Astrocyte of the cerebellum (primary cell): ENCODE results near the gene CCNB2.

Experiments used
- DNase-seq: peaks from one replicate; pipeline ENCODE4 v3.0.0-alpha.2; 2011; ENCODE audit warnings: low read depth
- H3K4me3 ChIP-seq: 2 replicates; pipeline ENCODE4 v1.5.1; 2011; ENCODE audit warnings: mild to moderate bottlenecking, low read depth, low read length, moderate library complexity
- in situ Hi-C: cut with HindIII; loops from 2 replicates; pipeline ENCODE4 v1.10.0; 2017; ENCODE audit warnings: low sequenced_read_pairs
- TF ChIP-seq, protein P1 (sequence below): IDR thresholded peaks from 2 replicates; pipeline ENCODE4 v1.5.1; 2012; ENCODE audit warnings: low read length, low read depth, moderate library complexity, mild to moderate bottlenecking; ENCODE audit errors: missing control alignments

CCNB2 gene

DNA sequence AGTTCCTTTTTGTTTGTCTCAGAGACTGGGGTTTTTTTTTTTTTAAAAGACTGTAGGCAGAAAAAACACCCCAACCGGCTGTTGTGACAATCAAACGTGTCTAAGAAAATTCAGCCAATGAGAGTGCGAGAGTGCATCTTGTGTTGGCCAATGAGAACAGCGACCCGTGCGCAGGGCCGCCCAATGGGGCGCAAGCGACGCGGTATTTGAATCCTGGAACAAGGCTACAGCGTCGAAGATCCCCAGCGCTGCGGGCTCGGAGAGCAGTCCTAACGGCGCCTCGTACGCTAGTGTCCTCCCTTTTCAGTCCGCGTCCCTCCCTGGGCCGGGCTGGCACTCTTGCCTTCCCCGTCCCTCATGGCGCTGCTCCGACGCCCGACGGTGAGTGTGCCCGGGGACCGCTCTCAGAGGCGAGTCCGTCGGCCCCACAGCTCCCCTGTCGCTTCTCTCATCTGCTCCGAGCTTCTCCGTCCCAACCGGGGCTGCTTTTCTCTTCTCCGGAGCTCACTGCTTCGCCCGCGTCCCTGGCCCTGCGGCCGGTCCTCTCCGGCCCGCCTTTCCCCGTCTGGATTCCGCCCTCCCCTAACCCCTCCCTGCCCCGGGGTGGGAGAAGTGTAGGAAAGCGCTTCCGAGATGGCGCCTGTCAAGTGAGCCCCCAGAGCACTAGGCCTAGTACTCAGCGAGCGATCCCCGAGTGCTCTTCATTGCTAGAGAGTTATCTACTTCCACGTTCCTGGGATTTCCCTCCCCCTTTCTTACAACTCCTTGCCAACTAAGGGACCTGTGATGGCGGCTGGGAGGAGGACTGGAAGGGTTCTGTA, at the start of gene CCNB2:
Gene CCNB2 (plus strand): TSS at position 235 of the 821 bp plus-strand sequence. CDS start 123 bp downstream, at position 358.
- H3K4me3 ChIP-seq, result peak within 1 kb of the TSS; percentile 81
- peak; percentile 89 for DNase-seq
- TF ChIP-seq, protein P1, sequence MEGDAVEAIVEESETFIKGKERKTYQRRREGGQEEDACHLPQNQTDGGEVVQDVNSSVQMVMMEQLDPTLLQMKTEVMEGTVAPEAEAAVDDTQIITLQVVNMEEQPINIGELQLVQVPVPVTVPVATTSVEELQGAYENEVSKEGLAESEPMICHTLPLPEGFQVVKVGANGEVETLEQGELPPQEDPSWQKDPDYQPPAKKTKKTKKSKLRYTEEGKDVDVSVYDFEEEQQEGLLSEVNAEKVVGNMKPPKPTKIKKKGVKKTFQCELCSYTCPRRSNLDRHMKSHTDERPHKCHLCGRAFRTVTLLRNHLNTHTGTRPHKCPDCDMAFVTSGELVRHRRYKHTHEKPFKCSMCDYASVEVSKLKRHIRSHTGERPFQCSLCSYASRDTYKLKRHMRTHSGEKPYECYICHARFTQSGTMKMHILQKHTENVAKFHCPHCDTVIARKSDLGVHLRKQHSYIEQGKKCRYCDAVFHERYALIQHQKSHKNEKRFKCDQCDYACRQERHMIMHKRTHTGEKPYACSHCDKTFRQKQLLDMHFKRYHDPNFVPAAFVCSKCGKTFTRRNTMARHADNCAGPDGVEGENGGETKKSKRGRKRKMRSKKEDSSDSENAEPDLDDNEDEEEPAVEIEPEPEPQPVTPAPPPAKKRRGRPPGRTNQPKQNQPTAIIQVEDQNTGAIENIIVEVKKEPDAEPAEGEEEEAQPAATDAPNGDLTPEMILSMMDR, result no peak
- in situ Hi-C loops, result no loop called here

DNA sequence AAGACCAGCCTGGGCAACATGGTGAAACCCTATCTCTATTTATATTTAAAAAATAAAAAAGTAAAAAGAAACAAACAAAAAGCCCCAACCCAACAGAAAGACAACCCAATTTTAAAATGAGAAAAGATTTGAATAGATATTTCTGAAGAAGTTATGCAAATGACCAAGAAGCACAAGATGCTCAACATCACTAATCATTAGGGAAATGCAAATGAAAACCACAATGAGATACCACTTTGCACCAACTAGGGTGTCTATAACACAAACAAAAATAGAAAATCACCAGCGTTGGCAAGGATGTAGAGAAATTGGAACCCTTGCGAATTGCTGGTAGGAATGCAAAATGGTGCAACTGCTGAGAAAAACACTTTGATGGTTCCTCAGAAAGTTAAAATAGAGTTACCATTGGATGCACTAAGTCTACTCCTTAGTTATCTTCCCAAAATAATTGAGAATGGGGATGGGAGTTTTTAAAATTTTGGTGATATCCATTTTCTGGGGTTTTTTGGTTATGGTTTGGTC, 45.8 kb upstream of the CCNB2 start:
- H3K4me3 ChIP-seq, result no peak overlapping the region
- no peak for DNase-seq
- in situ Hi-C loops, result no loop called here
- TF ChIP-seq, protein P1, result no peak

DNA sequence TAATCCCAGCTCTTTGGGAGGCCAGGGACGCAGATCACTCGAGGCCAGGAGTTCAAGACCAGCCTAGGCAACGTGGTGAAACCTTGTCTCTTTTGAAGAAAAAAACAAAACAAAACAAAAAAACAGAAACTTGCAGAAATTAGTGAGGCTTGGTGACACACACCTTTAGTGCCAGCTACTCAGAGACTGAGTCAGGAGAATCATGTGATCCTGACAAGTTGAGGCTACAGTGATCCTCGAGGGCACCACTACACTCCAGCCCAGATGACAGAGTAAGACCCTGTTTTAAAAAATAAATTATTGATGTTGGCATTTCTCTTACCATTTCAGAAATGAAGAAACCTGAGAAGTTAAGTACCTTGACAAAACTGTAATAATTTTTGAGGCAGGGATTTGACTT, 44.6 kb upstream of the CCNB2 start:
- no peak overlapping the region for H3K4me3 ChIP-seq
- TF ChIP-seq, protein P1, result no peak
- DNase-seq, result no peak
- in situ Hi-C loops, result no loop called here

DNA sequence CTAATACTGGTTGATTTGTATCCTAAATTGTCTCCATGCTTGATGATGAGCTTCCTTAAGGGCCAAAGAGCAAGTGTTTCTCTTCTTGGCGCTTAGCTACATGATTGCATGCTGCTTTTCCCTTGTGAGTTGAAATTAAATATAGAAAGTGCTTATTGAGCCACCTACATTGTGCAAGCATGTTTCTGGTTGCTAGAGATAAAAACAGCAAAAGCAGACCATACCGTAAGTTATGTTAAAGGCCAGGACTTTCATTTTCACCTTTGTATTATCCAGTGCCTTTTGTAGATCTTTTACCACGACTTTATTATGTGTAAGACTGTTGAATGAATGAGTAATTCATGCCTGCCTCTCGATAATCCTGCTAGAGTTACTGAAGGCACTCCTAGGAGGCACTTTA, 41.9 kb upstream of the CCNB2 start:
- H3K4me3 ChIP-seq, result no peak overlapping the region
- TF ChIP-seq, protein P1, result no peak
- in situ Hi-C loops, result no loop called here
- DNase-seq, result no peak

DNA sequence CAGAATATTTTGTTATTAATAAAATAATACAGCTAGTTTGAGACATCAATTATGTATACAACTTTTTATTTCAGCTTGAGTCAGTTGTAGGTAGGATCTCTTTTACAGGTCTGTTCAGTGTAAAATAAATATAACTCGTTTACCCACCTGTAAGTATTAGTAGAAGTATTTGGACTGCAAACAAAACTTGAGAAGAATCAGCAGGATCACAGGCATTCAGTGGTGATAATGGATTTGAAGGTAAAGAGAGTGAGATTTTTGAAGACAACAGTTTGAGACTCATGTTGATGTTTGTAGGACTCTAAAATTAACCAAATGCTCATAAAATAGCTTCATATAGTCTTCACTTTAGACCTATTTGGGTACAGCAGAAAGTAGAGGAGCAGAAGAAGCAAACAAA, 35.5 kb upstream of the CCNB2 start:
- in situ Hi-C loops, result no loop called here
- TF ChIP-seq, protein P1, result no peak
- DNase-seq, result no peak
- H3K4me3 ChIP-seq, result no peak overlapping the region

DNA sequence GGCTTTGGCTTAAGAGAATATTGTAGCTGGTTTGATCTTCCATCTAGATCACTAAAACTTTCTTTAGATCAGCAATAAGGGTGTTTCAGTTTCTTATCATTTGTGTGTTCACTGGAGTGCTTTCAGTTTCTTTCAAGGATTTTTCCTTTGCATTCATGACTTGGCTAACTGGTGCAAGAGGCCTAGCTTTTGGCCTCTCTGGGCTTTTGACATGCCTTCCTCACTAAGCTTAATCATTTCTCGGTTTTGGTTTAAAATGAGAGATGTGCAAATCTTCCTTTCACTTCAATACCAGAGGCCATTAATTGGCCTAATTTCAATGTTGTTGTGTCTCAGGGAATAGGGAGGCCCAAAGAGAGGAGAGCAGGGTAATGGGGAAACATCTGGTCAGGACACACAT, 30.3 kb upstream of the CCNB2 start:
- DNase-seq, result no peak
- TF ChIP-seq, protein P1, result no peak
- in situ Hi-C loops, result no loop called here
- no peak overlapping the region for H3K4me3 ChIP-seq
